GM21529 (cell line): Measurements from ENCODE around the gene SERINC4.

Source experiments
- ATAC-seq: cut with Tn5 transposase; IDR thresholded peaks from one replicate; pipeline ENCODE4 v1.9.1; 2021; ENCODE audit not compliant: unreplicated experiment

SERINC4 gene

GRCh38 chr15:43763819-43764446, 36.1 kb downstream of the SERINC4 start:
- ATAC-seq = no peak

GRCh38 chr15:43762824-43763223, 37.2 kb downstream of the SERINC4 start:
- no peak for ATAC-seq

- no peak for ATAC-seq
These were observed 48.1 kb downstream of the SERINC4 start for GRCh38 chr15:43751885-43752284.

GRCh38 chr15:43749690-43750345, 50.2 kb downstream of the SERINC4 start:
- ATAC-seq = peak; percentile 40

DNA sequence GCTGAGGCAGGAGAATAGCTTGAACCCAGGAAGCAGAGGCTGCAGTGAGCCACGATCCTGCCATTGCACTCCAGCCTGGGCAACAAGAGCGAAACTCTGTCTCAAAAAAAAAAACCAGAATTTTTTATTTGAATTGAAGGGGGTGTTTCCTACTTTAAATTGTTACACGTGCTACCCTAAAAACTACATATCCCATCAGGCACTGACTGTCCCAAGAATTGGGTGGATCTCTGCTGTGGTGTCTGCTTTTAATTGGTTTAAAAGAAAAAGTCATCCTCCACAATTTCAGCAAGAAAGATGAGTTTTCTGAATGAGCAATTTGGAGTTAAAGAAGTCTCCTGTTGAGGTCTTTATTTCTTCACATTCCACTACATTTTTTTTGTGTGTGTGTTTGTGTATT, 51.6 kb downstream of the SERINC4 start:
- ATAC-seq = no peak

- peak; percentile 18 for ATAC-seq
These were observed 53.1 kb downstream of the SERINC4 start for GRCh38 chr15:43746903-43747309.

DNA sequence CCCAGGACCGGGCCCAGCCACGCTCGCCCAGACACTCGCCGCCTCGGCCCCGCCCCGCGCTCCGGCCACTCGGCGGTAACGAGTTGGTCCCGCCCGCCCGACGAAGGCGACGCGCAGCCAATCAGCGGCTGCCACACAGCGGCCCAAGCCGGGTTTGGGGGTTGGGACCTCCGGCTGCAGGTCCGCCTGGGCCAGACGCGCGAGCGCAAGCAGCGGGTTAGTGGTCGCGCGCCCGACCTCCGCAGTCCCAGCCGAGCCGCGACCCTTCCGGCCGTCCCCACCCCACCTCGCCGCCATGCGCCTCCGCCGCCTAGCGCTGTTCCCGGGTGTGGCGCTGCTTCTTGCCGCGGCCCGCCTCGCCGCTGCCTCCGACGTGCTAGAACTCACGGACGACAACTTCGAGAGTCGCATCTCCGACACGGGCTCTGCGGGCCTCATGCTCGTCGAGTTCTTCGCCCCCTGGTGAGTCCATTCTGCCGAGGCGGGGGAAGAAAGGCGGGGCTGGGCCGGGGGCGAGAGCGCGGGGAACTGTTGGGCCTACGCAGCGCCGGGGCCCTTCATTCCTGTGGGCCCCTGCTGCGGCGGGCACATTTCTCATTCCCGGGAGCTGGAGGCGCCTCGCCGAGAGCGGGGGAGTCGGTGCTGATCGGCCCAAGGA, 53.6 kb downstream of the SERINC4 start, which contains the start of gene PDIA3:
Gene PDIA3 (plus strand): TSS at position 194 of the 658 bp plus-strand sequence. CDS start 102 bp downstream, at position 296.
- peak; percentile 70 for ATAC-seq
